Upper lobe of right lung (tissue), 1 donor: ENCODE measurements around the gene CREM. TPM values are rescaled to one million over a fixed set of nuclear protein-coding genes. Genes with fewer than 3 reads are reported as not detected.

Experiments used
- ATAC-seq: fragments of 200-7000 bp; cut with Tn5 transposase; one replicate; pipeline ENCODE4 v1.9.1; 2020; ENCODE audit warnings: mild to moderate bottlenecking, moderate library complexity
- DNase-seq: peaks from one replicate; pipeline ENCODE4 v3.0.0-alpha.2; 2020
- H3K27ac ChIP-seq: fragments of 200-600 bp; one replicate; pipeline ENCODE4 v1.8.0; 2022
- H3K27me3 ChIP-seq: fragments of 200-600 bp; one replicate; pipeline ENCODE4 v1.8.0; 2022; ENCODE audit warnings: mild to moderate bottlenecking
- H3K36me3 ChIP-seq: fragments of 200-600 bp; one replicate; pipeline ENCODE4 v1.8.0; 2022
- H3K4me1 ChIP-seq: fragments of 200-600 bp; one replicate; pipeline ENCODE4 v1.8.0; 2022
- H3K4me3 ChIP-seq: fragments of 200-600 bp; one replicate; pipeline ENCODE4 v1.8.0; 2022; ENCODE audit warnings: mild to moderate bottlenecking
- H3K9me3 ChIP-seq: fragments of 200-600 bp; one replicate; pipeline ENCODE4 v1.8.0; 2022
- CTCF ChIP-seq: fragments of 200-600 bp; IDR thresholded peaks from one replicate; pipeline ENCODE4 v1.8.0; 2022; ENCODE audit warnings: antibody characterized with exemption
- intact Hi-C: fragments of 100-400 bp; cut with DNase I; formaldehyde crosslinking; loops from one replicate; pipeline ENCODE4 v1.11.0; 2022
- total RNA-seq: library from RNA; stranded (reverse); fragmentation: NEBNext Ultra II Directional; extraction: Animal tissue kit (Norgen Biotek cat#: 25700); gene quantifications from one replicate; pipeline ENCODE4 v1.2.1, GENCODE V29; 2021
- donor health status: DM: no; HTN: yes; CAD: no; lungs with severe emphysema.

The CREM gene
- total RNA-seq, 1 donor from 2014 or later, result 24.3 TPM

GRCh38 chr10:35103882-35104281 is 22.8 kb upstream of the CREM start:
- intact Hi-C loops, result no loop called here
- no peak for DNase-seq
- ATAC-seq, result no peak
- no peaks in the 10 kb centered on the region for H3K4me1 ChIP-seq
- H3K36me3 ChIP-seq, result no peaks in the 10 kb centered on the region
- no peaks in the 10 kb centered on the region for H3K27me3 ChIP-seq
- no peak for TF ChIP-seq CTCF
- no peak overlapping the region for H3K4me3 ChIP-seq
- H3K9me3 ChIP-seq, result no peaks in the 10 kb centered on the region
- H3K27ac ChIP-seq, result no peak overlapping the region

DNA sequence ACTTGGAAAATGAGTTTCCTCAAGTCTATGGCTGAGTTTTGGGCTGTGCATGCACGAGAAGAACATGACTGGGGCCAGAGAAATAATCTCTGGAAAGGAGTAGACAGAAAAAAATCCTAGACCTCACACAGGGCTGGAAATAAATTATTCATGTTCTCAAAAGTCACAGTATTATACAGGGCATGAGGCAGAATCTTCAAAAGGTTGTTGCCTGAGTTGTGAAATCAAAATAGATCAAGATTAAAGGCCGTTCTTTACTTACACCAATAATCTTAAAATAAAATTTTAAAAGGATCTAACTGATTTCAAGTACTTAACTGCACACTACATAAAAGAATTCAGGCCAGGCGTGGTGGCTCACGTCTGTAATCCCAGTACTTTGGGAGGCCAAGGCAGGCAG is 14.1 kb upstream of the CREM start:
- no peak for ATAC-seq
- no peak for TF ChIP-seq CTCF
- H3K4me3 ChIP-seq, result no peak overlapping the region
- H3K9me3 ChIP-seq, result no peaks in the 10 kb centered on the region
- intact Hi-C loops, result no loop called here
- no peaks in the 10 kb centered on the region for H3K4me1 ChIP-seq
- DNase-seq, result no peak
- no peaks in the 10 kb centered on the region for H3K36me3 ChIP-seq
- no peak overlapping the region for H3K27ac ChIP-seq
- H3K27me3 ChIP-seq, result no peaks in the 10 kb centered on the region

- TF ChIP-seq CTCF, result no peak
- no peak for DNase-seq
- intact Hi-C loops, result no loop called here
- H3K27me3 ChIP-seq, result no peaks in the 10 kb centered on the region
- H3K9me3 ChIP-seq, result no peaks in the 10 kb centered on the region
- no peak for ATAC-seq
- no peaks in the 10 kb centered on the region for H3K36me3 ChIP-seq
- no peak overlapping the region for H3K4me3 ChIP-seq
- H3K27ac ChIP-seq, result no peak overlapping the region
- H3K4me1 ChIP-seq, result no peaks in the 10 kb centered on the region
These were observed 7.3 kb upstream of the CREM start for GRCh38 chr10:35119378-35119777.

GRCh38 chr10:35124540-35124939 is 2.1 kb upstream of the CREM start:
- H3K27me3 ChIP-seq, result no peaks in the 10 kb centered on the region
- no peak for TF ChIP-seq CTCF
- no peak for ATAC-seq
- no peak overlapping the region for H3K27ac ChIP-seq
- no peak overlapping the region for H3K4me3 ChIP-seq
- intact Hi-C loops, result loop anchor here (5.0 kb wide), 1 partner anchor 93 kb away; no protein-coding TSS in a partner anchor
- peaks cover 12% of the 10 kb centered on the region for H3K4me1 ChIP-seq
- no peak for DNase-seq
- no peaks in the 10 kb centered on the region for H3K36me3 ChIP-seq
- H3K9me3 ChIP-seq, result no peaks in the 10 kb centered on the region

DNA sequence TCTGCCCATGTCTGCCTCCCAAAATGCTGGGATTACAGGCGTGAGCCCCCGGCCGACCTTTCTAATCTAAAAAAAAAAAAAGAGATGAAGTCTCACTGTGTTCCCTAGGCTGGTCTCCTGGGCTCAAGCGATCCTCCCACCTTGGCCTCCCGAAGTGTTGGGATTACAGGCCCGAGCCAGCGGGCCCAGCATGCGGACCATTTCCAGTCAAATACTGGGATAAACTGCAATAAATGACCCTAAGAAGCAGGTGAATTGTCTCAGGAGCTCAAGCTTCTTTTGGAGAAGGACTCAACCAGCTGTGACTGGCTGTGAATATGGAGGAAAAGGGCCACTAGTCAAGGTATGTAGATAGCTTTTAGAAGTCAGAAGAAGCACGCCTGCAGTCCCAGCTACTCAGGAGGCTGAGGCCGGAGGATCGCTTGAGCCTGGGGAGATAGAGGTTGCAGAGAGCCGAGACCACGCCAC is 550 bp upstream of the CREM start:
- Histone ChIP-seq H3K9me3 (no peaks in the 10 kb centered on the region), H3K27ac (peak overlapping the region; percentile 97), H3K36me3 (no peaks in the 10 kb centered on the region), H3K27me3 (no peaks in the 10 kb centered on the region), H3K4me3 (peak overlapping the region; percentile 64), H3K4me1 (peaks cover 21% of the 10 kb centered on the region)
- intact Hi-C loops, result no loop called here
- DNase-seq (no peak), ATAC-seq (no peak)
- no peak for TF ChIP-seq CTCF

- intact Hi-C loops, result no loop called here
- Histone ChIP-seq H3K4me1 (peaks cover 21% of the 10 kb centered on the region), H3K9me3 (no peaks in the 10 kb centered on the region), H3K36me3 (no peaks in the 10 kb centered on the region), H3K27ac (peak overlapping the region; percentile 97), H3K4me3 (peak overlapping the region; percentile 64), H3K27me3 (no peaks in the 10 kb centered on the region)
- no peak for TF ChIP-seq CTCF
- DNase-seq (peak; percentile 86), ATAC-seq (peak; percentile 13)
These were observed 744 bp downstream of the CREM start for GRCh38 chr10:35127289-35127891.
